ENCODE data around the gene CD79A. TPM values are rescaled to one million over a fixed set of nuclear protein-coding genes. Genes with fewer than 3 reads are reported as not detected.
A peak's percentile ranks its signal among the peaks of the same experiment; 100 is the strongest.

CD79A gene
- total RNA-seq, 1 experiment from 2014 or later: 0.59 TPM

DNA sequence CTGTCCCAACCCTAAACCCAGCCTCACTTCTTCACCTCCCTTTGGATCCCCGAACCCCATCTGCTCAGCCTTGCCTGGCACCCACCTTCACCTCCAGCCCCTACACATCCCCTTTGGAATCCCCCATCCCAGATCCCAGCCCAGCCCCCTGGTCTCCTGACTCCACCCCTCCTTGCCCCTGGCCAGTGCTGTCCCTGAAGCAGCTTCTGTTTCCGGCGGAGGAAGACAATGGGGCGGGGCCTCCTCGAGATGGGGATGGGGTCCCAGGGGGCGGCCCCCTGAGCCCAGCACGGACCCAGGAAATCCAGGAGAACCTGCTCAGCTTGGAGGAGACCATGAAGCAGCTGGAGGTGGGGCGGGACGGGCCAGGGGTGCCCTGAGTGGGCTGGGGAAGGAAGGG is 29.2 kb downstream of the CD79A start:
- Histone ChIP-seq H3K79me2 (ENCODE audit: low read depth) (no peaks in the 10 kb centered on the region), H3K4me3 (no peak overlapping the region), H2AFZ (no peak overlapping the region), H3K27ac (no peak overlapping the region), H3K27me3 (ENCODE audit: insufficient read depth, low read depth) (no peaks in the 10 kb centered on the region), H3K4me1 (replicated peaks; ENCODE audit: insufficient read depth) (peaks cover 19% of the 10 kb centered on the region), H3F3A (ENCODE audit: insufficient read depth, low read depth) (peaks cover 21% of the 10 kb centered on the region; the same call in 1 of the 2 replicates), H3K9me2 (ENCODE audit: insufficient read depth) (no peaks in the 10 kb centered on the region), H4K20me1 (ENCODE audit: insufficient read depth) (peaks cover 39% of the 10 kb centered on the region), H3K4me2 (no peak overlapping the region), H3K36me3 (ENCODE audit: low read depth) (no peaks in the 10 kb centered on the region; the same call in 1 of the 2 replicates), H3K9me3 (ENCODE audit: insufficient read depth, low read depth) (no peaks in the 10 kb centered on the region)
- intact Hi-C loops (cut with micrococcal nuclease; ENCODE audit: unreplicated experiment): no loop called here
- ChIA-PET CTCF (no interaction called here), POLR2A (ENCODE audit: unreplicated experiment) (no interaction called here)
- DNase-seq: no peak
- TF ChIP-seq, protein P1, sequence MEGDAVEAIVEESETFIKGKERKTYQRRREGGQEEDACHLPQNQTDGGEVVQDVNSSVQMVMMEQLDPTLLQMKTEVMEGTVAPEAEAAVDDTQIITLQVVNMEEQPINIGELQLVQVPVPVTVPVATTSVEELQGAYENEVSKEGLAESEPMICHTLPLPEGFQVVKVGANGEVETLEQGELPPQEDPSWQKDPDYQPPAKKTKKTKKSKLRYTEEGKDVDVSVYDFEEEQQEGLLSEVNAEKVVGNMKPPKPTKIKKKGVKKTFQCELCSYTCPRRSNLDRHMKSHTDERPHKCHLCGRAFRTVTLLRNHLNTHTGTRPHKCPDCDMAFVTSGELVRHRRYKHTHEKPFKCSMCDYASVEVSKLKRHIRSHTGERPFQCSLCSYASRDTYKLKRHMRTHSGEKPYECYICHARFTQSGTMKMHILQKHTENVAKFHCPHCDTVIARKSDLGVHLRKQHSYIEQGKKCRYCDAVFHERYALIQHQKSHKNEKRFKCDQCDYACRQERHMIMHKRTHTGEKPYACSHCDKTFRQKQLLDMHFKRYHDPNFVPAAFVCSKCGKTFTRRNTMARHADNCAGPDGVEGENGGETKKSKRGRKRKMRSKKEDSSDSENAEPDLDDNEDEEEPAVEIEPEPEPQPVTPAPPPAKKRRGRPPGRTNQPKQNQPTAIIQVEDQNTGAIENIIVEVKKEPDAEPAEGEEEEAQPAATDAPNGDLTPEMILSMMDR (conservative IDR thresholded peaks at IDR 0.05): no peak
- TF ChIP-seq EZH2 (IDR thresholded peaks at IDR 0.05; ENCODE audit: low read depth): no peak
- no TSS peak for BruUV-seq (replicated peaks)

DNA sequence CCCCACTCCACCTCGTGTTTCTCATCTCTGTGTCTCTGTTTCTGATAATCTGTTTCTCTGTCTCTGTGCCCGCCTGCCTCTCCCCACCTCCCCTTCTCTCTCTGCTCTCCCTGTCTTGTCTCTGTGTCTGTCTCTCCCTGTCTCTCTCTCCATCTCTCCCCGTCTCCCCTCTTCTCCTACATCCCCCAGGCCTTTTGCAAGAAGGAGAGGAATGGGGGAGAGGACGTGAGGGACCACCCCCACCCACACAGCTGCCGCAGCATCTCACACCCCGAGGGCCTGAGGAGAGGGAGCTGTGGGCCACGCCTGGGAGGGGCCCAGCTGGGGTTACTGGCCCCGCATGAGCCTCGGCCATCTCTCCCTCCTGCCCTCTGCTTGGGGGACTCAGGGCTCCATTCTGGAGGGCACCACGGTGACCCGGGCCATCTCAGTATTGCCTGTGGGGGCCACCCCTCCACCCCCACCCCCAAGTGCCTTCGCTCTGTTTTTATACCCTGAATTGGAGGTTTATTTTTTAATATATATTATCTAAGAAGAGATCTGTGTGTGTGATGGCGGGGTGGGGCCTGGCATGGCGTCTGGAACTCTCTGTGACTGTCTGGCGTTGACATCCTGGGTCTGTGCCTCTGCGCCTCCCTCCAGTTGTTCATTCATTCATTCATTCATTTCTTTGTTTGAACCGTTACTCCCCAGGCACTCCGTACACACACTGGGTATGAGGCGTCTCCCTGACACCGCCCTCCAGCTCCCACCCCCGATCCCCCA is 30.0 kb downstream of the CD79A start:
- Histone ChIP-seq H3K4me3 (no peak overlapping the region), H3K36me3 (ENCODE audit: low read depth) (no peaks in the 10 kb centered on the region), H3F3A (ENCODE audit: insufficient read depth, low read depth) (peaks cover 21% of the 10 kb centered on the region; the same call in 1 of the 2 replicates), H2AFZ (no peak overlapping the region), H3K4me1 (replicated peaks; ENCODE audit: insufficient read depth) (peaks cover 19% of the 10 kb centered on the region), H3K9me3 (ENCODE audit: insufficient read depth, low read depth) (no peaks in the 10 kb centered on the region), H3K4me2 (no peak overlapping the region), H3K27me3 (ENCODE audit: insufficient read depth, low read depth) (peaks cover 8% of the 10 kb centered on the region), H3K27ac (no peak overlapping the region), H4K20me1 (ENCODE audit: insufficient read depth) (peaks cover 37% of the 10 kb centered on the region), H3K9me2 (ENCODE audit: insufficient read depth) (no peaks in the 10 kb centered on the region), H3K79me2 (ENCODE audit: low read depth) (no peaks in the 10 kb centered on the region)
- no peak for TF ChIP-seq EZH2 (IDR thresholded peaks at IDR 0.05; ENCODE audit: low read depth)
- TF ChIP-seq, protein P1 (conservative IDR thresholded peaks at IDR 0.05): no peak
- ChIA-PET POLR2A (ENCODE audit: unreplicated experiment) (no interaction called here), CTCF (no interaction called here)
- intact Hi-C loops (cut with micrococcal nuclease; ENCODE audit: unreplicated experiment): no loop called here
- no peak for DNase-seq
- BruUV-seq (replicated peaks): TSS peak; percentile 7

DNA sequence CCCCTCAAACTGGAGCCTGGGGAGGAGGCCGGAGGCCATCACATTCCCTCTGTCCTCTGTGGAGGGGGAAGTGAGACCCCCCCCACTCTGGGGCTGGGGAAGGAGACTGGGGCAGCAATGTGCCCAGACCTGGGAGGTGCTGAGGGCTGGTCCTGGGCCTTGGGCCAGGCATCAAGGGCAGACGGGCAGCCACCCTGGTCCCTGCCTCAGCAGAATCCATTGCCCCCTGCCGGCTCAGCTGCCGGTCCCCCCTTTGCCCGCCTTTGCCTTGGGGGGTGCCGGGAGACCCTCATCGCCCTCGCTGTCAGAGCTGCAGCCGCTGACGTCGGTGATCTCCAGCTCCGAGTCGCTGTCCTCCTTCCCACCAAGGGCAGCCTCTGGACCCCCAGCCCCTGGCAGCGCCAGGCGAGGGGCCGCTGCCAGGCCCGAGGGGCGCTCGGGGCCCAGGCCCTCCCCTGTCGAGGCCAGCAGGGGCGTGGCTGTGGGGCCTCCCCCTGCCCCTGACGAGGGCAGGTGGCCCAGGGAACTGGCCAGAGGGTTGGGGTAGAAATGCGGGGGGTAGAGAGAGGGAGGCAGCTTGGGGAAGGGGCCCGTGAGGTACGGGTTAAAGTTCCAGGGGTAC is 31.0 kb downstream of the CD79A start:
- Histone ChIP-seq H3K4me2 (no peak overlapping the region), H3K27me3 (ENCODE audit: insufficient read depth, low read depth) (peaks cover 16% of the 10 kb centered on the region), H3F3A (ENCODE audit: insufficient read depth, low read depth) (peaks cover 21% of the 10 kb centered on the region; the same call in 1 of the 2 replicates), H3K27ac (no peak overlapping the region), H3K36me3 (ENCODE audit: low read depth) (no peaks in the 10 kb centered on the region), H4K20me1 (ENCODE audit: insufficient read depth) (peaks cover 32% of the 10 kb centered on the region), H3K9me2 (ENCODE audit: insufficient read depth) (no peaks in the 10 kb centered on the region), H2AFZ (no peak overlapping the region), H3K9me3 (ENCODE audit: insufficient read depth, low read depth) (no peaks in the 10 kb centered on the region), H3K79me2 (ENCODE audit: low read depth) (no peaks in the 10 kb centered on the region), H3K4me3 (no peak overlapping the region), H3K4me1 (replicated peaks; ENCODE audit: insufficient read depth) (peaks cover 18% of the 10 kb centered on the region)
- ChIA-PET POLR2A (ENCODE audit: unreplicated experiment) (no interaction called here), CTCF (no interaction called here)
- DNase-seq: no peak
- no peak for TF ChIP-seq EZH2 (IDR thresholded peaks at IDR 0.05; ENCODE audit: low read depth)
- TF ChIP-seq, protein P1 (conservative IDR thresholded peaks at IDR 0.05): no peak
- intact Hi-C loops (cut with micrococcal nuclease; ENCODE audit: unreplicated experiment): no loop called here
- BruUV-seq (replicated peaks): no TSS peak

Measured in PC-9 (cell line).